BE2C (cell line): ENCODE measurements around the gene CDK2AP2. TPM values are rescaled to one million over a fixed set of nuclear protein-coding genes. Genes with fewer than 3 reads are reported as not detected.
"Not testable (repeated sequence)": the region's sequence is repeated elsewhere in the genome, so short reads cannot be mapped to it uniquely, and the experiment has no call there.

Experiments used
- DNase-seq: peaks from one replicate; pipeline ENCODE4 v3.0.0-alpha.2; 2020
- H3K27me3 ChIP-seq: fragments of 250-450 bp; sonication (Bioruptor Pico); 2 replicates; pipeline ENCODE4 v1.5.1; 2020; ENCODE audit warnings: mild to moderate bottlenecking
- H3K36me3 ChIP-seq: fragments of 250-450 bp; sonication (Bioruptor Pico); 2 replicates; pipeline ENCODE4 v1.5.1; 2020; ENCODE audit warnings: mild to moderate bottlenecking
- H3K4me1 ChIP-seq: fragments of 250-450 bp; sonication (Bioruptor Pico); 2 replicates; pipeline ENCODE4 v1.5.1; 2020
- H3K4me3 ChIP-seq: 2 replicates; pipeline ENCODE4 v1.5.1; 2011; ENCODE audit warnings: low read depth, low read length
- H3K9me3 ChIP-seq: fragments of 250-450 bp; sonication (Bioruptor Pico); 2 replicates; pipeline ENCODE4 v1.5.1; 2020
- CTCF ChIP-seq: IDR thresholded peaks from 2 replicates; pipeline ENCODE4 v1.5.1; 2012; ENCODE audit warnings: mild to moderate bottlenecking, low read depth, low read length
- polyA plus RNA-seq: library from polyadenylated mRNA; unstranded; fragments of >200 nt; gene quantifications from one replicate; pipeline ENCODE4 v1.2.1, GENCODE V29; 2012; ENCODE audit warnings: low read depth, missing spikeins; ENCODE audit not compliant: insufficient read length, insufficient read depth

The CDK2AP2 gene, protein sequence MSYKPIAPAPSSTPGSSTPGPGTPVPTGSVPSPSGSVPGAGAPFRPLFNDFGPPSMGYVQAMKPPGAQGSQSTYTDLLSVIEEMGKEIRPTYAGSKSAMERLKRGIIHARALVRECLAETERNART
- 88.6 TPM for polyA plus RNA-seq

DNA sequence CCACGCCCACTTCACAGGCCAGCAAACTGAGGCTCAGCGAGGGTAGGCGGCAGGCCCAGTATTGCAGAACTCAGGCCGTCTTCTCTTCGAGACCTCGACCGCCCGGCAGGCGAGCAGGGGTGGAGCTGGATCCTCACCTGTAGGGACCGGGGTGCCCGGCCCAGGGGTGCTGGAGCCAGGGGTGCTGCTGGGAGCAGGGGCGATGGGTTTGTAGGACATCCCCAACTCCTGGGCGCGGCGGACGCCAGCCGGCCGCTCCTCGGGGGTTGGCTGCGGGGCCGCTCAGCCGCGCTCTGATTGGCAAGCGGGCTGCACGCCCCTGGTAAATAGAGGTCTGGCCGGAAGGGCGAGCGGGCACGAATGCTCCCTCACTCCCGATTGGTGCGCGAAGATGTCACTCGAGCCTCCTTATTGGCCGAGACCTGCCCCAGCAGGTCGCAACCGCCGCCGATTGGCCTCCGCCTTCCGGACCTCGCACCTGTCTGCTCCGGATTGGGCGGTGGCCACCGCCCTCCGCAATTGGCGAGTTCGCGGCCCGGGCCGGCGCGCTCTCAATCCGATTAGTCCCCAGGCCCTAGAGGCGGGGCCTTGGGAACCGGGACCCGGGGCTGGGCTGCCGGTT is at the start of gene CDK2AP2:
Gene CDK2AP2, minus strand, starts transcription at position 299 of the 622 bp plus-strand sequence. Its CDS starts 80 bp downstream, at position 219.
- TF ChIP-seq CTCF: no peak
- H3K9me3 ChIP-seq: no peaks in the 10 kb centered on the region
- peak within 1 kb of the TSS; percentile 81 for H3K4me3 ChIP-seq
- peaks cover 26% of the 10 kb centered on the region for H3K27me3 ChIP-seq
- peaks cover 6% of the 10 kb centered on the region; the same call in 1 of the 2 replicates for H3K4me1 ChIP-seq
- peak; percentile 100 for DNase-seq
- no peaks in the 10 kb centered on the region for H3K36me3 ChIP-seq

DNA sequence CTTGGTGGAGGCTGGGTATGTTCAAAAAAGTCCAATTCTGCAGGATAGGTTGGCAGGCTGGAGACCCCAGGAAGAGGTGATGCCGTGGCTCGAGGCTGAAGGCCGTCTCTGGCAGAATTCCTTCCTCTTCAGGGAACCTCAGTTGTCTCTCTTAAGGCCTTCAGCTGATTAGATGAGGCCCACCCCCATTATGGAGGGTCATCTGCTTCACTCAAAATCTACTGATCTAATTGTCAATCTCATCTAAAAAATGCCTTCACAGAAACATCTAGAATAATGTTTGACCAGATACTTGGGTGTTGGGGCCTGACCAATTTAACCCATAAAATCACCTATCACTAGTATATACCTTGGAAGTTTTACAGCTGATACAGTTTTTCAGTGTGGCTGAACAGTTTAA is 48.3 kb upstream of the CDK2AP2 start:
- H3K4me1 ChIP-seq: no peaks in the 10 kb centered on the region
- TF ChIP-seq CTCF: no peak
- H3K9me3 ChIP-seq: no peaks in the 10 kb centered on the region; the same call in 1 of the 2 replicates
- no peaks in the 10 kb centered on the region for H3K27me3 ChIP-seq
- no peak overlapping the region for H3K4me3 ChIP-seq
- H3K36me3 ChIP-seq: no peaks in the 10 kb centered on the region
- no peak for DNase-seq

DNA sequence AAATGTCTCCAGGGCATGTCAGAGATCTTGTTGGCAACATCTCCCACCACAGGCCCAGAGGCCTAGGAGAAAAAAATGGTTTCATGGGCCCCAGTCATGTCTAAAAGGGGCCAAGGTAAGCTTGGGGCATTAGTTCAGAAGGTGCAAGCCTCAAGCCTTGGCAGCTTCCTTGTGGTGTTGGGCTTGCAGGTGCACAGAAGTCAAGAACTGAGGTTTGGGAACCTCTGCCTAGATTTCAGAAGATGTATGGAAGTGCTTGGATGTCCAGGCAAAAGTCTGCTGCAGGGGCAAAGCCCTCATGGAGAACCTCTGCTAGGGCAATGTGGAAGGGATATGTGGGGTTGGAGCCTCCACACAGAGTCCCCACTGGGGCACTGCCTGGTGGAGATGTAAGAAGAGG is 43.7 kb upstream of the CDK2AP2 start:
- H3K27me3 ChIP-seq, DNase-seq, H3K4me1 ChIP-seq, H3K4me3 ChIP-seq, H3K36me3 ChIP-seq, H3K9me3 ChIP-seq: not testable (repeated sequence)

GRCh38 chr11:67551127-67551526 is 43.2 kb upstream of the CDK2AP2 start:
- H3K27me3 ChIP-seq: no peaks in the 10 kb centered on the region
- DNase-seq: no peak
- no peak overlapping the region for H3K4me3 ChIP-seq
- H3K36me3 ChIP-seq: no peaks in the 10 kb centered on the region
- H3K4me1 ChIP-seq: no peaks in the 10 kb centered on the region
- TF ChIP-seq CTCF: no peak
- H3K9me3 ChIP-seq: no peaks in the 10 kb centered on the region

GRCh38 chr11:67548555-67549110 is 40.7 kb upstream of the CDK2AP2 start:
- no peak for DNase-seq
- no peak for TF ChIP-seq CTCF
- Histone ChIP-seq H3K4me3 (no peak overlapping the region), H3K9me3 (no peaks in the 10 kb centered on the region), H3K4me1 (no peaks in the 10 kb centered on the region), H3K36me3 (no peaks in the 10 kb centered on the region), H3K27me3 (no peaks in the 10 kb centered on the region)

DNA sequence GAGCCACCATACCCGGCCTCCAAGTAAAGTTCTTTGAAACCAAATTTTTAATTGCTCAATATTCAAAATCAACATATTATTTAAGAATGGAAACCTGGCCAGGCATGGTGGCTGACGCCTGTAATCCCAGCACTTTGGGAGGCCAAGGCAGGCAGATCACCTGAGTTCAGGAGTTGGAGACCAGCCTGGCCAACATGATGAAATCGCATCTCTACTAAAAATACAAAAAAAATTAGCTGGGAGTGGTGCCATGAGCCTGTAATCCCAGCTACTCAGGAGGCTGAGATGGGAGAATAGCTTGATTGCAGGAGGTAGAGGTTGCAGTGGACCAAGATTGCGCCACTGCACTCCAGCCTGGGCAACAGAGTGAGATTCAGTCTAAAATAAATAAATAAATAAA is 40.1 kb upstream of the CDK2AP2 start:
- not testable (repeated sequence) for H3K4me3 ChIP-seq, H3K4me1 ChIP-seq, DNase-seq, H3K27me3 ChIP-seq, H3K9me3 ChIP-seq, H3K36me3 ChIP-seq

DNA sequence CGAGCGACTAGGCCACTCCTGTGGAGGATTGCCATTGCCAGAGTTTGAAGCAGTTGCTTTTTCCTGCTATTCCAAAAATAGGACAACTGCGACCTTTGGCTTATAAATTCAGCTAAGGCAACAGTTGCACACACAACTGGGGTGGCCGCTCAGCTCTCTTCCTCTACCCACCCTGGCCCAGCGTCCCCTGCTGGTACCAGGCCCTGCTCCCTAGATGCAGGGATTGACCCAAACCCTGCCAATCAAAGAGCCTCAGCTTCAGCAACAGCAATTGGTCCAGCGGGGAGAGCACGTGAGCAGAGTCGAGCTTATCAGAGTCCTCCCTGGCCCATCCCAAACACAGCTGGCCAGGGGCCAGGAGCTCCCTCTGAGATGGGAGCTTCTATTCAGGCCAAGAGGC is 37.3 kb upstream of the CDK2AP2 start:
- H3K9me3 ChIP-seq: no peaks in the 10 kb centered on the region
- no peaks in the 10 kb centered on the region for H3K36me3 ChIP-seq
- peak; percentile 29 for TF ChIP-seq CTCF
- no peak overlapping the region for H3K4me3 ChIP-seq
- DNase-seq: peak; percentile 67
- H3K4me1 ChIP-seq: no peaks in the 10 kb centered on the region
- H3K27me3 ChIP-seq: no peaks in the 10 kb centered on the region
